Astrocyte (in vitro differentiated cells and primary cell): ENCODE data around the gene BOD1L1. TPM values are rescaled to one million over a fixed set of nuclear protein-coding genes. Genes with fewer than 3 reads are reported as not detected.
A peak's percentile ranks its signal among the peaks of the same experiment; 100 is the strongest.

ENCODE experiments used
- DNase-seq: peaks from one replicate; pipeline ENCODE4 v3.0.0-alpha.2; 2010; ENCODE audit warnings: low read depth
- FAIRE-seq: peaks from 2 replicates; lab custom pipeline; 2011; peaks lifted over from hg19 to GRCh38; lab: Jason Lieb, UNC
- H2AFZ ChIP-seq: 2 replicates; pipeline ENCODE4 v1.6.0; 2012; ENCODE audit warnings: low read depth, low read length, inconsistent platforms
- H3K27ac ChIP-seq: 2 replicates; pipeline ENCODE4 v1.5.1; 2011; ENCODE audit warnings: low read depth, low read length, inconsistent platforms
- H3K27me3 ChIP-seq: 2 replicates; pipeline ENCODE4 v1.6.0; 2011; ENCODE audit warnings: low read length, inconsistent platforms; ENCODE audit not compliant: insufficient read depth
- H3K36me3 ChIP-seq: 2 replicates; pipeline ENCODE4 v1.5.1; 2011; ENCODE audit warnings: low read length, inconsistent platforms; ENCODE audit not compliant: insufficient read depth
- H3K4me1 ChIP-seq: 2 replicates; pipeline ENCODE4 v1.5.1; 2011; ENCODE audit warnings: low read length, inconsistent platforms; ENCODE audit not compliant: insufficient read depth
- H3K4me2 ChIP-seq: 2 replicates; pipeline ENCODE4 v1.6.0; 2012; ENCODE audit warnings: low read length, inconsistent platforms
- H3K4me3 ChIP-seq: 2 replicates; pipeline ENCODE4 v1.5.1; 2011; ENCODE audit warnings: low read depth, mild to moderate bottlenecking, low read length, inconsistent platforms; ENCODE audit not compliant: insufficient read depth
- H3K79me2 ChIP-seq: 2 replicates; pipeline ENCODE4 v1.6.0; 2012; ENCODE audit warnings: mild to moderate bottlenecking, low read length, inconsistent platforms; ENCODE audit not compliant: insufficient read depth
- H3K9ac ChIP-seq: 2 replicates; pipeline ENCODE4 v1.6.0; 2012; ENCODE audit warnings: mild to moderate bottlenecking, low read length, inconsistent platforms
- H3K9me3 ChIP-seq: 2 replicates; pipeline ENCODE4 v1.5.1; 2012; ENCODE audit warnings: low read depth, mild to moderate bottlenecking, low read length, inconsistent platforms; ENCODE audit not compliant: insufficient read depth
- H4K20me1 ChIP-seq: 2 replicates; pipeline ENCODE4 v1.6.0; 2012; ENCODE audit warnings: low read length, inconsistent platforms; ENCODE audit not compliant: insufficient read depth
- H3K27ac Mint-ChIP-seq: one replicate; pipeline ENCODE4 v1.8.0; 2021; ENCODE audit warnings: mild to moderate bottlenecking, mixed read lengths; ENCODE audit not compliant: unreplicated experiment
- H3K27me3 Mint-ChIP-seq: one replicate; pipeline ENCODE4 v1.8.0; 2021; ENCODE audit warnings: low read depth, mixed read lengths; ENCODE audit not compliant: unreplicated experiment
- H3K36me3 Mint-ChIP-seq: one replicate; pipeline ENCODE4 v1.8.0; 2021; ENCODE audit warnings: low read depth, mixed read lengths; ENCODE audit not compliant: unreplicated experiment
- H3K4me1 Mint-ChIP-seq: one replicate; pipeline ENCODE4 v1.8.0; 2021; ENCODE audit warnings: low read depth, mixed read lengths; ENCODE audit not compliant: unreplicated experiment
- H3K4me3 Mint-ChIP-seq: one replicate; pipeline ENCODE4 v1.8.0; 2021; ENCODE audit warnings: mild to moderate bottlenecking, moderate library complexity, mixed read lengths; ENCODE audit not compliant: unreplicated experiment
- H3K9me3 Mint-ChIP-seq: one replicate; pipeline ENCODE4 v1.8.0; 2021; ENCODE audit warnings: mild to moderate bottlenecking, mixed read lengths; ENCODE audit not compliant: unreplicated experiment
- CTCF ChIP-seq: IDR thresholded peaks from 2 replicates; pipeline ENCODE4 v1.5.1; 2011; ENCODE audit warnings: low read depth, mild to moderate bottlenecking, inconsistent platforms, low read length, moderate library complexity; ENCODE audit not compliant: insufficient read depth
- EZH2 ChIP-seq: IDR thresholded peaks from 2 replicates; pipeline ENCODE4 v1.6.1; 2012; ENCODE audit warnings: mild to moderate bottlenecking, low read length, inconsistent platforms; ENCODE audit not compliant: insufficient read depth
- total RNA-seq: library from RNA; stranded (reverse); gene quantifications from 2 replicates; pipeline ENCODE4 v1.2.1, GENCODE V29; 2021

Gene BOD1L1
- total RNA-seq, 1 donor from 2014 or later: 47.2 TPM

- Histone ChIP-seq H3K9ac (no peak overlapping the region), H3K27me3 (peaks cover 70% of the 10 kb centered on the region), H3K4me2 (peak overlapping the region; percentile 80), H3K4me3 (peak overlapping the region; percentile 31), H3K36me3 (no peaks in the 10 kb centered on the region), H3K27ac (no peak overlapping the region), H2AFZ (peak overlapping the region; percentile 76), H4K20me1 (peaks cover 14% of the 10 kb centered on the region), H3K4me1 (peaks cover 9% of the 10 kb centered on the region), H3K9me3 (no peaks in the 10 kb centered on the region), H3K79me2 (no peaks in the 10 kb centered on the region)
- Mint-ChIP-seq H3K4me3 (peak overlapping the region; percentile 90), H3K9me3 (peaks cover 7% of the 10 kb centered on the region), H3K36me3 (peaks cover 2% of the 10 kb centered on the region), H3K27me3 (peaks cover 10% of the 10 kb centered on the region), H3K4me1 (peaks cover 5% of the 10 kb centered on the region), H3K27ac (peak overlapping the region; percentile 91)
- TF ChIP-seq EZH2 (peak; percentile 97), CTCF (no peak)
- DNase-seq (no peak), FAIRE-seq (no peak)
Measured at GRCh38 chr4:13546941-13547484, 80.5 kb downstream of the BOD1L1 start.

GRCh38 chr4:13546142-13546940, 81.2 kb downstream of the BOD1L1 start:
- FAIRE-seq (no peak), DNase-seq (no peak)
- Histone ChIP-seq H3K9ac (no peak overlapping the region), H3K4me3 (no peak overlapping the region), H2AFZ (peak overlapping the region; percentile 76), H3K4me2 (peak overlapping the region; percentile 80), H3K79me2 (no peaks in the 10 kb centered on the region), H3K36me3 (no peaks in the 10 kb centered on the region), H3K4me1 (peaks cover 9% of the 10 kb centered on the region), H4K20me1 (peaks cover 14% of the 10 kb centered on the region), H3K27ac (no peak overlapping the region), H3K27me3 (peaks cover 73% of the 10 kb centered on the region), H3K9me3 (no peaks in the 10 kb centered on the region)
- Mint-ChIP-seq H3K4me1 (peaks cover 5% of the 10 kb centered on the region), H3K36me3 (no peaks in the 10 kb centered on the region), H3K9me3 (peaks cover 2% of the 10 kb centered on the region), H3K27me3 (peaks cover 12% of the 10 kb centered on the region), H3K4me3 (peak overlapping the region; percentile 90), H3K27ac (peak overlapping the region; percentile 91)
- TF ChIP-seq CTCF: no peak
- no peak for TF ChIP-seq EZH2

- Mint-ChIP-seq H3K27me3 (peaks cover 18% of the 10 kb centered on the region), H3K36me3 (peaks cover 4% of the 10 kb centered on the region), H3K9me3 (peaks cover 3% of the 10 kb centered on the region), H3K4me3 (peak overlapping the region; percentile 92), H3K4me1 (peaks cover 5% of the 10 kb centered on the region), H3K27ac (peak overlapping the region; percentile 67)
- peaks cover 21% of the 10 kb centered on the region for H4K20me1 ChIP-seq
- peak overlapping the region; percentile 80 for H3K4me2 ChIP-seq
- H3K27me3 ChIP-seq: peaks cover 83% of the 10 kb centered on the region
- H3K79me2 ChIP-seq: no peaks in the 10 kb centered on the region
- H3K4me1 ChIP-seq: peaks cover 9% of the 10 kb centered on the region
- no peaks in the 10 kb centered on the region for H3K9me3 ChIP-seq
- no peak overlapping the region for H3K27ac ChIP-seq
- H3K36me3 ChIP-seq: no peaks in the 10 kb centered on the region
- TF ChIP-seq EZH2 (no peak), CTCF (no peak)
- no peak overlapping the region for H3K9ac ChIP-seq
- no peak overlapping the region for H2AFZ ChIP-seq
- H3K4me3 ChIP-seq: peak overlapping the region; percentile 60
- FAIRE-seq (no peak), DNase-seq (no peak)
Measured at GRCh38 chr4:13545394-13545808, 82.1 kb downstream of the BOD1L1 start.
